K562 (cell line): ENCODE measurements around the gene ZNRF2. TPM values are rescaled to one million over a fixed set of nuclear protein-coding genes. Genes with fewer than 3 reads are reported as not detected.

Experiments
- BCL6 ChIP-seq: fragments of 250-450 bp; sonication (Bioruptor Pico); IDR thresholded peaks from 2 replicates; pipeline ENCODE4 v1.4.0; 2020
- EP400 ChIP-seq: fragments of 450-650 bp; IDR thresholded peaks from 2 replicates; pipeline ENCODE4 v1.6.1; 2017; ENCODE audit warnings: antibody characterized with exemption, mild to moderate bottlenecking, moderate library complexity
- ERF ChIP-seq: fragments of 450-650 bp; formaldehyde crosslinking; IDR thresholded peaks from 2 replicates; pipeline ENCODE4 v1.4.0; 2020; ENCODE audit warnings: mild to moderate bottlenecking, mixed read lengths
- GTF2A2 ChIP-seq: IDR thresholded peaks from 2 replicates; pipeline ENCODE4 v1.6.1; 2016; ENCODE audit warnings: mild to moderate bottlenecking, missing genetic modification characterization, missing compliant biosample characterization
- GTF3C2 ChIP-seq: IDR thresholded peaks from 3 replicates; pipeline ENCODE4 v1.6.1; 2011; ENCODE audit warnings: borderline replicate concordance, mild to moderate bottlenecking, moderate library complexity; ENCODE audit not compliant: insufficient read length; ENCODE audit errors: extremely low read depth
- HINFP ChIP-seq: fragments of 450-650 bp; conservative IDR thresholded peaks from 2 replicates; pipeline ENCODE4 v1.6.1; 2016; ENCODE audit warnings: missing genetic modification characterization, low read depth, mild to moderate bottlenecking, control low read depth, missing compliant biosample characterization
- ID3 ChIP-seq, 2 experiments: fragments of 250-450 bp in 1 of 2; fragments of 450-650 bp in 1 of 2; sonication (Bioruptor Pico) in 1 of 2; IDR thresholded peaks; 2 replicates each; pipeline versions ENCODE4 v1.6.1 to v1.8.0; 2016 to 2021; ENCODE audit warnings: mild to moderate bottlenecking in 2 of 2, moderate library complexity in 2 of 2, missing compliant biosample characterization in 1 of 2, missing genetic modification characterization in 1 of 2
- IRF9 ChIP-seq: fragments of 450-650 bp; IDR thresholded peaks from 2 replicates; pipeline ENCODE4 v1.6.1; 2016; ENCODE audit warnings: missing biosample characterization, missing genetic modification characterization
- MBD2 ChIP-seq: sonication (generic); IDR thresholded peaks from 2 replicates; pipeline ENCODE4 v1.6.1; 2016; ENCODE audit warnings: low read depth, borderline replicate concordance
- MCM3 ChIP-seq: fragments of 450-650 bp; IDR thresholded peaks from 2 replicates; pipeline ENCODE4 v1.6.1; 2016
- NFE2 ChIP-seq: IDR thresholded peaks from 2 replicates; pipeline ENCODE4 v1.6.1; 2014; ENCODE audit warnings: antibody characterized with exemption, low read depth
- SP1 ChIP-seq: sonication (generic); formaldehyde crosslinking; IDR thresholded peaks from 2 replicates; pipeline ENCODE4 v1.8.1; 2022; ENCODE audit warnings: mild to moderate bottlenecking, missing genetic modification reagents
- SUPT5H ChIP-seq: fragments of 450-650 bp; IDR thresholded peaks from 2 replicates; pipeline ENCODE4 v1.6.1; 2016
- TCFL5 ChIP-seq: fragments of 250-450 bp; sonication (Bioruptor Pico); conservative IDR thresholded peaks from 2 replicates; pipeline ENCODE4 v1.6.1; 2021; ENCODE audit warnings: mild to moderate bottlenecking, moderate library complexity, matching md5 sums
- ZNF316 ChIP-seq: fragments of 450-650 bp; IDR thresholded peaks from 2 replicates; pipeline ENCODE4 v1.6.1; 2016
- ZNF398 ChIP-seq: fragments of 250-450 bp; sonication (Bioruptor Pico); IDR thresholded peaks from 2 replicates; pipeline ENCODE4 v1.8.0; 2021; ENCODE audit warnings: moderate library complexity, mild to moderate bottlenecking, inconsistent platforms
- ZNF408 ChIP-seq: fragments of 250-450 bp; sonication (Bioruptor Pico); IDR thresholded peaks from 2 replicates; pipeline ENCODE4 v1.4.0; 2020; ENCODE audit warnings: low read depth, mild to moderate bottlenecking, moderate library complexity
- ZNF740 ChIP-seq, 3 experiments: fragments of 200-800 bp in 1 of 3; sonication (Bioruptor generic) in 1 of 3; sonication (generic) in 1 of 3; formaldehyde crosslinking in 1 of 3; IDR thresholded peaks; 2 replicates each; pipeline versions ENCODE4 v1.6.1 to v1.8.0; 2016 to 2022; ENCODE audit warnings: mild to moderate bottlenecking in 2 of 3, missing compliant biosample characterization in 2 of 3, missing genetic modification characterization in 2 of 3, missing genetic modification reagents in 1 of 3
- polyA plus RNA-seq, 8 experiments: library from polyadenylated mRNA; depleted of rRNA in 4 of 8; stranded (reverse) in 5 of 8; unstranded in 3 of 8; fragments of >200 nt; fragmentation: Nextera tagmentation in 2 of 8; fragmentation: Illumina TruSeq in 1 of 8; extraction: Ambion mirVana in 2 of 8; extraction: Trizol in 1 of 8; gene quantifications; 2 replicates each; pipeline versions ENCODE4 v1.2.1 to v1.2.3, GENCODE V29; 2011 to 2014; ENCODE audit warnings: inconsistent platforms in 1 of 8, missing spikeins in 1 of 8
- total RNA-seq, 7 experiments: library from RNA; depleted of rRNA in 6 of 7; stranded (reverse); fragments of >200 nt in 6 of 7; fragmentation: Illumina TruSeq in 2 of 7; extraction: Trizol in 2 of 7; gene quantifications; 2 replicates each; pipeline versions ENCODE4 v1.2.1 to v1.2.3, GENCODE V29; 2011 to 2021; ENCODE audit warnings: low replicate concordance in 1 of 7

ZNRF2 gene
- total and polyA plus RNA-seq, 9 of the 15 experiments (the other 6 are each of a cell fraction or from before 2014, with no cell fraction given), result 1.1 to 13.9 (median 5.5) TPM

GRCh38 chr7:30284298-30285066, at the start of gene ZNRF2 (continued):
- TF ChIP-seq ZNF740 (CRISPR knock-in tag; IDR thresholded peaks at IDR 0.05) (no peak; the same call in 1 of the 2 replicates), ZNF740 (tag; IDR thresholded peaks at IDR 0.05) (no peak), GTF2A2 (tag) (no peak), ZNF408 (CRISPR knock-in tag) (no peak), ZNF316 (no peak), IRF9 (tag) (no peak), MCM3 (no peak), ERF (CRISPR knock-in tag) (no peak), NFE2 (no peak), EP400 (peak; percentile 67; the same call in 1 of the 2 replicates), SUPT5H (peak; percentile 57), MBD2 (no peak), GTF3C2 (no peak), TCFL5 (CRISPR knock-in tag) (no peak), BCL6 (CRISPR knock-in tag) (no peak), ZNF398 (no peak), ID3 (CRISPR knock-in tag; IDR thresholded peaks at IDR 0.05) (no peak), ID3 (tag; IDR thresholded peaks at IDR 0.05) (peak; percentile 31; the same call in 1 of the 2 replicates), SP1 (peak; percentile 86), HINFP (tag) (no peak)
